Smooth muscle cell of the brain vasculature (primary cell): ENCODE measurements around the gene BACE2.

Experiments
- DNase-seq: peaks from one replicate; pipeline ENCODE4 v3.0.0-alpha.2; 2012; ENCODE audit warnings: low read depth, low spot score

The BACE2 gene

DNA sequence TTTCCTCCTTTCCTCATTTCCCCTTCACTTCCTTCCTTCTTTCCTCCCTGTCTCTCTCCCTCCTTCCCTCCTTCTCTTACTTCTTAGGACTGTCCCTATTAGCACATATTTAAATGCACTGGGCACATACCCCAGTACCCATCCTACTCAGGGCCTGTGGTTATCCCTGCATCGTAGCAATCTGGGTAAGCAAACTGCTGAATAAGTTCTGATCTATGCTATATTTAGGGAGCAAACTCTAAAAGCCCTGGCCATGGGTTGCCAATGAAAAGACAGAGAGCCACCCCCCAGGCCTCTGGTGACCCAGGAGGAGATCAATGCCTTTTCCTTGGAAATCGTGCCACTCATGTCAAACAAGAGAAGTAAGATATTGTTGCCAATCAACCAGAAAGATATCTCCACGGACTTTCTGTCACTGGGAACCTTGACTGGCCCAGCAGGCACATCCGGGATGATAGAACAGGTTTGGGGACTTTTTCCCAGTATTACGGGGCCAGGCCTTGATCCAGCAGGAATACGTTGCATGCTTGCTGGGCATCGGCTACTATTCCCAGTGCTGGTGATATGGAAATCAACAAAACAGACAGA is 154.0 kb downstream of the BACE2 start:
- no peak for DNase-seq

DNA sequence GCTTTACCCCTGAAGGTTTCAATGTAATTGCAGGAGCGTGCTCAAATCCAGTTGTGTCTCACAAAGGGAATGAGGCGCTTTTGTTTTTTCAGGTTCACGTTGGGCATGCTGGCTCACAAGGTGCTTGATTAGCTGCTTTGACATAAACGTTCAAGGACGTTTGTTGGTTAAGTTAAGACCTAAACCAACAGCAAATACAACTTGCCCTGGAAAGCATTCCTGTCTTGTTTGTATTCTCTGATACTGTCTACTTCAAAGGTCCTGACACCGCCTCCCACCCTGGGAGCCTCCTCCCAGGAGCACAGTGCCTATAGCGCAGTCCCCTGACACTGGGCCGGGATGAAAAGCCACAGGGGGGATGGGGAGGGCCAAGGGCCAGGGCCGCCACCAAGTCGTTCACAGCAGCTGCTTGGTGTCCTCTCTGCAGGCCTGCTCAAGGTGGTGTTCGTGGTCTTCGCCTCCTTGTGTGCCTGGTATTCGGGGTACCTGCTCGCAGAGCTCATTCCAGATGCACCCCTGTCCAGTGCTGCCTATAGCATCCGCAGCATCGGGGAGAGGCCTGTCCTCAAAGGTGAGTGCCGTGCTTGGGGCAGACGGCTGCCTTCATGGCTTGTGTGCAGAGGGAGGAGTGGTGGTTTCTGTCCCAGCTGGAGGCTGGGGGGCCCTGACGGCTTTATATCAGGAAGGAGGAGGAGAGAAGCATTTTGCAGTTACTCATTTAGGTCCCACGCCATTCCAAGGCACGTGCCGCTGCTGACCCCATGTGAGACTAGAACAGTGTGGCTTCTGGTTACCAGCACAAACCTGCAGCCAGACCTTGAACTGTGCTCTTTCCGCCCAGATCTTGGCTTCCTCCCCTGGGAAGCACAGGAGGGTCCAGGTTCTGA is 154.8 kb downstream of the BACE2 start:
- DNase-seq: no peak

GRCh38 chr21:41325138-41325912 is 157.4 kb downstream of the BACE2 start:
- DNase-seq: no peak

DNA sequence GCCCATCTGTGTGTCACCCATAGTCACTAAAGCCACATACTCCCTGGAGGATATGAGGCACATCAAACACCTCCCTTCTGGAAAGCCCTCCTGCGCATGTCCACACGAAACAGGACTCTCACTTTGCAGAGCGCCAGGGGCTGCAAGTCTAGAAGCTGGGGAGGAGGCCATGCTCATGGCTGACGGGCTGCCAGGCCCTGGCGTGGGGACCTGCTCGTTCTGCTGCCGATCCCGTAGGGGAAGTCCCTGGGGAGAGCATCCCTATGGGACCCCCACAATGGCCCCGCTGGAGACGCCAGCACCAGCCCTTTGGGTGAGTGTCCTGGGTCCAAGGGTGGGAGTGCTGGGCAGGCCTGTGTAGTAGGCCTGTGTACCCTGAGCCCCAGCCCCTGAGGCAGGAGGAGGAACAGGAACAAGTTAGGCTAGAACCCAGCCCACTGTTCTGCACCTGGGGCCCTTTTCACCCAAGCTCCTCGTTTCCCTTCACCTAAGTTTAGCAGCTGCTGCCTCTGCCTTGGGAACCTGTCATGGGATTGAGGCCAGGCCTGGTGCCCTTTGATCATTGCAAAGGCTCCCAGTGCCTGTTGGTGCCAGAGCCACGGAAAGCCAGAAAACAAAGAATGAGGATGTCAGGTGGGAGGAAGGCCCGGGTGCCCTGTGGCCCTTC is 158.6 kb downstream of the BACE2 start:
- no peak for DNase-seq

DNA sequence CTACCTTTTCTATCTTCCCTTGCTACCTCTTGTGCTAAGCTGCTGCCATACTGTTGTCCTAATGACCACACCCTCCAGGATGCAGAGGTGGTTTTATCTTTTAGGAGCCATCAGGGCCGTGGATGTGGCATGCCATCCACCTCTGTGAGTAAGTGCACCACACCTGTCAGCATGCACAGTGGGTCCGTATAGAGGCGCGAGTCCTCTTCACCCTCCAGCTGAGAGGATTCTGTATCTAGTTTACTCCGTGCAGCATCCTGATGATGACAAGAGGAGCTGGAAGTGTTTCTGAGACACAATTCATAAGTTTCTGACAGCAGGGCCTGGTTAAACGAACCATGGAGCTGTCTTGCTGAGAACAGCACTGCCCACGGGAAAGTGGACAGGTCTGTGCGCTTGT is 159.8 kb downstream of the BACE2 start:
- no peak for DNase-seq

DNA sequence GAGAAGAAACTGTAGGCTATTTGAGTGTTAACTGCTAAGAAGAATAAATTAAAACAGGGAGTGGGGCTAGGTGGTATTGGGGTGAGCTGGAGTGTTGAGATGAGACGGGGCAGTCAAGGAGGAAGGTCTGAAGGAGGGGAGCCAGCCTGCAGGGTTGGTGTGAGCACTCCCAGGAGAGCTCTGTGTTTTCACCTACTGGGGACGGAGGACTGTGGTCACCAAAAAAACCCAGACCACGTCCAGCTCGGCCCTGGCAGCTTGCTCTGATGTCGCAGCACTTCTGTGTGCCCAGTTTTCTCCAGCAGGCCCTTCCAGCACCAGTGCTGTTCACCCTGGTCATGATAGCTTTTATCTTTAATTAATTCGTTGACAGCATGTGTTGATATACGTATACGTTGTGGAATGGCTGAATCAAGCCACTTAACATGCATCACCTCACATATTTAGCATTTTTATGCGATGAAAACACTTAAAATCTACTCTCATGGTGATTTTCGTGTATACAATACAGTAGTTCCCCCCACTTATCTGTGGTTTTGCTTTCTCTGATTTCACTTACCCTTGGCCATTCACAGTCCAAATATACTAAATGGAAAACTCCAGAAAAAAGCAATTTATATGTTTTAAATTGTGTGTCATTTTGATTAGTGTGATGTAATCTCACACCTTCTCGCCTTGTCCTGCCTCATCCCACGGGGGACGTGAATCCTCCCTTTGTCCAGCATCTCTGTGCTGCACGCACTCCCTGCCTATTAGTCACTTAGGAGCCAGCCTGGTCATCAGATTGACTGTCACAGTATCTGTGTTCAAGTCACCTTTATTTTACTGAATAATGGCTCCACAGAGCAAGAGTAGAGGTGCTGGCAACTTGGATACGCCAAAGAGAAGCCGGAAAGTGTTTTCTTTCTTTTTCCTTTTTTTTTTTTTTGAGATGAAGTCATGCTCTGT is 161.0 kb downstream of the BACE2 start:
- no peak for DNase-seq
